ENCODE measurements around the gene IL4I1. TPM values are rescaled to one million over a fixed set of nuclear protein-coding genes. Genes with fewer than 3 reads are reported as not detected.

Gene IL4I1
- total RNA-seq, 1 experiment from 2014 or later, result 0.61 TPM

GRCh38 chr19:49861107-49861506 lies 35.6 kb downstream of the IL4I1 start:
- H2BK120ac ChIP-seq (ENCODE audit: low read depth, low read length, poor library complexity, severe bottlenecking), result no peak overlapping the region
- no peak overlapping the region for H4K91ac ChIP-seq (ENCODE audit: insufficient read length, low read depth, low read length)
- H3K23me2 ChIP-seq (ENCODE audit: insufficient read length, low read depth, low read length, poor library complexity, severe bottlenecking), result no peaks in the 10 kb centered on the region
- no peak overlapping the region for H4K8ac ChIP-seq (replicated peaks; ENCODE audit: insufficient read length, low read depth, low read length)
- H3K27ac ChIP-seq (ENCODE audit: insufficient read length, low read depth, low read length), result no peak overlapping the region
- H3K79me1 ChIP-seq (ENCODE audit: insufficient read depth, low read depth, low read length, poor library complexity, severe bottlenecking), result peaks cover 5% of the 10 kb centered on the region
- Mint-ChIP-seq H3K4me3 (no peak overlapping the region), H3K36me3 (ENCODE audit: insufficient read depth in 1 of 3, low read depth in 3 of 3) (peaks cover 28 to 84% (median 69%) of the 10 kb centered on the region in 3 experiments), H3K27ac (peak overlapping the region in 1 of 3 experiments; percentile 87; a peak in 4 of 7 replicates), H3K27me3 (ENCODE audit: low read depth) (peaks cover 3% of the 10 kb centered on the region), H3K4me1 (peaks cover 16 to 34% of the 10 kb centered on the region in 2 experiments), H3K9me3 (peaks cover 0 to 4% of the 10 kb centered on the region in 2 experiments; a peak in 1 of 5 replicates)
- H3K9ac ChIP-seq (ENCODE audit: extremely low read depth, insufficient read length, low read length), result no peak overlapping the region
- H2AK5ac ChIP-seq (ENCODE audit: insufficient read length, low read length), result no peak overlapping the region
- no peak overlapping the region for H2AFZ ChIP-seq (ENCODE audit: low read length)
- TF ChIP-seq, protein P1, sequence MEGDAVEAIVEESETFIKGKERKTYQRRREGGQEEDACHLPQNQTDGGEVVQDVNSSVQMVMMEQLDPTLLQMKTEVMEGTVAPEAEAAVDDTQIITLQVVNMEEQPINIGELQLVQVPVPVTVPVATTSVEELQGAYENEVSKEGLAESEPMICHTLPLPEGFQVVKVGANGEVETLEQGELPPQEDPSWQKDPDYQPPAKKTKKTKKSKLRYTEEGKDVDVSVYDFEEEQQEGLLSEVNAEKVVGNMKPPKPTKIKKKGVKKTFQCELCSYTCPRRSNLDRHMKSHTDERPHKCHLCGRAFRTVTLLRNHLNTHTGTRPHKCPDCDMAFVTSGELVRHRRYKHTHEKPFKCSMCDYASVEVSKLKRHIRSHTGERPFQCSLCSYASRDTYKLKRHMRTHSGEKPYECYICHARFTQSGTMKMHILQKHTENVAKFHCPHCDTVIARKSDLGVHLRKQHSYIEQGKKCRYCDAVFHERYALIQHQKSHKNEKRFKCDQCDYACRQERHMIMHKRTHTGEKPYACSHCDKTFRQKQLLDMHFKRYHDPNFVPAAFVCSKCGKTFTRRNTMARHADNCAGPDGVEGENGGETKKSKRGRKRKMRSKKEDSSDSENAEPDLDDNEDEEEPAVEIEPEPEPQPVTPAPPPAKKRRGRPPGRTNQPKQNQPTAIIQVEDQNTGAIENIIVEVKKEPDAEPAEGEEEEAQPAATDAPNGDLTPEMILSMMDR (conservative IDR thresholded peaks at IDR 0.05), result no peak
- no peak overlapping the region for H2BK15ac ChIP-seq (ENCODE audit: low read depth, low read length)
- no peaks in the 10 kb centered on the region for H3K9me3 ChIP-seq (ENCODE audit: control insufficient read depth, low read depth, low read length)
- H3K14ac ChIP-seq (ENCODE audit: insufficient read depth, low read length), result no peak overlapping the region
- no peak overlapping the region for H3K18ac ChIP-seq (ENCODE audit: insufficient read length, low read depth, low read length)
- H3K4me2 ChIP-seq (ENCODE audit: insufficient read depth, insufficient read length, low read length), result no peak overlapping the region
- peaks cover 3% of the 10 kb centered on the region for H4K20me1 ChIP-seq (ENCODE audit: control insufficient read depth, insufficient read depth, insufficient read length)
- no peak overlapping the region for H3T11ph ChIP-seq (ENCODE audit: low read length)
- H2BK12ac ChIP-seq (ENCODE audit: insufficient read length, low read depth, low read length), result no peak overlapping the region
- no peak overlapping the region for H2BK20ac ChIP-seq (ENCODE audit: low read depth, low read length, poor library complexity, severe bottlenecking)
- DNase-seq, result peak; percentile 68
- no peak overlapping the region for H3K4ac ChIP-seq (ENCODE audit: low read depth, low read length)
- no peaks in the 10 kb centered on the region for H3K27me3 ChIP-seq (ENCODE audit: insufficient read depth, low read length)
- H3K56ac ChIP-seq (ENCODE audit: insufficient read length, low read depth, low read length), result no peak overlapping the region
- H3K23ac ChIP-seq (ENCODE audit: insufficient read length, low read depth, low read length), result no peak overlapping the region
- H3K79me2 ChIP-seq (ENCODE audit: insufficient read depth, low read length), result no peaks in the 10 kb centered on the region; the same call in 1 of the 2 replicates
- H2BK5ac ChIP-seq (ENCODE audit: insufficient read length, low read length), result no peak overlapping the region
- H3K4me1 ChIP-seq (ENCODE audit: insufficient read depth, low read length), result no peaks in the 10 kb centered on the region
- no peak overlapping the region for H4K5ac ChIP-seq (ENCODE audit: insufficient read length, low read depth, low read length)
- no CpG with 5 or more reads among the region's 13 CpGs for WGBS (ENCODE audit: extremely low coverage, insufficient read length, low lambda C conversion rate)

Measured in H9 (cell line).